ENCODE measurements around the gene ADCY1.

ADCY1 gene

GRCh38 chr7:45696476-45696875 lies 122.3 kb downstream of the ADCY1 start:
- no peak overlapping the region for H3K9ac ChIP-seq (ENCODE audit: insufficient read length)
- no peaks in the 10 kb centered on the region for H3K36me3 ChIP-seq (ENCODE audit: insufficient read depth, low read length)
- no peak for DNase-seq (ENCODE audit: low read depth, low spot score)

GRCh38 chr7:45697576-45698136 lies 123.5 kb downstream of the ADCY1 start:
- no peak overlapping the region for H3K4me3 ChIP-seq
- no peaks in the 10 kb centered on the region for H3K36me3 ChIP-seq (ENCODE audit: insufficient read depth, low read length)
- no peak overlapping the region for H3K9ac ChIP-seq (ENCODE audit: insufficient read length)
- H3K27ac ChIP-seq, result no peak overlapping the region
- no peak for DNase-seq (ENCODE audit: low read depth, low spot score)
- H3K9me3 ChIP-seq (ENCODE audit: low read depth, low read length), result no peaks in the 10 kb centered on the region
- TF ChIP-seq FOXP2 (optimal IDR thresholded peaks at IDR 0.05; ENCODE audit: control extremely low read depth, extremely low read length, insufficient read depth), result no peak

More at GRCh38 chr7:45696476-45696875, 122.3 kb downstream of the ADCY1 start:
- no peaks in the 10 kb centered on the region for H3K9me3 ChIP-seq (ENCODE audit: low read depth, low read length)
- H3K27ac ChIP-seq, result no peak overlapping the region
- H3K4me3 ChIP-seq, result no peak overlapping the region
- TF ChIP-seq EZH2 (IDR thresholded peaks at IDR 0.05) (no peak), FOXP2 (optimal IDR thresholded peaks at IDR 0.05; ENCODE audit: control extremely low read depth, extremely low read length, insufficient read depth) (no peak), POLR2AphosphoS5 (IDR thresholded peaks at IDR 0.05; ENCODE audit: borderline replicate concordance, low read depth, low read length) (no peak)

- no peaks in the 10 kb centered on the region for H3K36me3 ChIP-seq (ENCODE audit: insufficient read depth, low read length)
- H3K4me3 ChIP-seq, result no peak overlapping the region
- no peak for DNase-seq (ENCODE audit: low read depth, low spot score)
- H3K9ac ChIP-seq (ENCODE audit: insufficient read length), result no peak overlapping the region
- no peak for TF ChIP-seq EZH2 (IDR thresholded peaks at IDR 0.05)
- TF ChIP-seq FOXP2 (optimal IDR thresholded peaks at IDR 0.05; ENCODE audit: control extremely low read depth, extremely low read length, insufficient read depth), result no peak
- no peak for TF ChIP-seq POLR2AphosphoS5 (IDR thresholded peaks at IDR 0.05; ENCODE audit: borderline replicate concordance, low read depth, low read length)
- no peak overlapping the region for H3K27ac ChIP-seq
- H3K9me3 ChIP-seq (ENCODE audit: low read depth, low read length), result no peaks in the 10 kb centered on the region
These were observed 124.3 kb downstream of the ADCY1 start for GRCh38 chr7:45698303-45699014.

- no peaks in the 10 kb centered on the region for H3K36me3 ChIP-seq (ENCODE audit: insufficient read depth, low read length)
- H3K9ac ChIP-seq (ENCODE audit: insufficient read length), result no peak overlapping the region
- no peaks in the 10 kb centered on the region for H3K9me3 ChIP-seq (ENCODE audit: low read depth, low read length)
- no peak overlapping the region for H3K27ac ChIP-seq
- DNase-seq (ENCODE audit: low read depth, low spot score), result no peak
- no peak for TF ChIP-seq FOXP2 (optimal IDR thresholded peaks at IDR 0.05; ENCODE audit: control extremely low read depth, extremely low read length, insufficient read depth)
- TF ChIP-seq POLR2AphosphoS5 (IDR thresholded peaks at IDR 0.05; ENCODE audit: borderline replicate concordance, low read depth, low read length), result no peak
- no peak for TF ChIP-seq EZH2 (IDR thresholded peaks at IDR 0.05)
- no peak overlapping the region for H3K4me3 ChIP-seq
These were observed 124.8 kb downstream of the ADCY1 start for GRCh38 chr7:45699015-45699309.

- H3K9ac ChIP-seq (ENCODE audit: insufficient read length), result no peak overlapping the region
These were observed 125.7 kb downstream of the ADCY1 start for GRCh38 chr7:45699726-45700390.

GRCh38 chr7:45700556-45700955 lies 126.4 kb downstream of the ADCY1 start:
- TF ChIP-seq POLR2AphosphoS5 (IDR thresholded peaks at IDR 0.05; ENCODE audit: borderline replicate concordance, low read depth, low read length) (no peak), EZH2 (IDR thresholded peaks at IDR 0.05) (no peak), FOXP2 (optimal IDR thresholded peaks at IDR 0.05; ENCODE audit: control extremely low read depth, extremely low read length, insufficient read depth) (no peak)
- no peak overlapping the region for H3K9ac ChIP-seq (ENCODE audit: insufficient read length)
- no peak overlapping the region for H3K4me3 ChIP-seq
- DNase-seq (ENCODE audit: low read depth, low spot score), result no peak
- no peak overlapping the region for H3K27ac ChIP-seq
- H3K9me3 ChIP-seq (ENCODE audit: low read depth, low read length), result no peaks in the 10 kb centered on the region
- no peaks in the 10 kb centered on the region for H3K36me3 ChIP-seq (ENCODE audit: insufficient read depth, low read length)

More at GRCh38 chr7:45699726-45700390, 125.7 kb downstream of the ADCY1 start:
- no peak for DNase-seq (ENCODE audit: low read depth, low spot score)
- H3K4me3 ChIP-seq, result no peak overlapping the region
- TF ChIP-seq EZH2 (IDR thresholded peaks at IDR 0.05) (no peak), POLR2AphosphoS5 (IDR thresholded peaks at IDR 0.05; ENCODE audit: borderline replicate concordance, low read depth, low read length) (no peak), FOXP2 (optimal IDR thresholded peaks at IDR 0.05; ENCODE audit: control extremely low read depth, extremely low read length, insufficient read depth) (no peak)
- no peaks in the 10 kb centered on the region for H3K36me3 ChIP-seq (ENCODE audit: insufficient read depth, low read length)
- no peaks in the 10 kb centered on the region for H3K9me3 ChIP-seq (ENCODE audit: low read depth, low read length)
- H3K27ac ChIP-seq, result no peak overlapping the region

- no peak overlapping the region for H3K4me3 ChIP-seq
- H3K9me3 ChIP-seq (ENCODE audit: low read depth, low read length), result no peaks in the 10 kb centered on the region
- no peaks in the 10 kb centered on the region for H3K36me3 ChIP-seq (ENCODE audit: insufficient read depth, low read length)
- TF ChIP-seq EZH2 (IDR thresholded peaks at IDR 0.05) (no peak), POLR2AphosphoS5 (IDR thresholded peaks at IDR 0.05; ENCODE audit: borderline replicate concordance, low read depth, low read length) (no peak), FOXP2 (optimal IDR thresholded peaks at IDR 0.05; ENCODE audit: control extremely low read depth, extremely low read length, insufficient read depth) (no peak)
- no peak overlapping the region for H3K9ac ChIP-seq (ENCODE audit: insufficient read length)
- H3K27ac ChIP-seq, result no peak overlapping the region
- no peak for DNase-seq (ENCODE audit: low read depth, low spot score)
These were observed 127.7 kb downstream of the ADCY1 start for GRCh38 chr7:45701701-45702510.

GRCh38 chr7:45702751-45703150 lies 128.6 kb downstream of the ADCY1 start:
- H3K27ac ChIP-seq, result no peak overlapping the region
- no peaks in the 10 kb centered on the region for H3K36me3 ChIP-seq (ENCODE audit: insufficient read depth, low read length)
- H3K9ac ChIP-seq (ENCODE audit: insufficient read length), result no peak overlapping the region
- H3K4me3 ChIP-seq, result no peak overlapping the region
- no peaks in the 10 kb centered on the region for H3K9me3 ChIP-seq (ENCODE audit: low read depth, low read length)
- DNase-seq (ENCODE audit: low read depth, low spot score), result no peak
- TF ChIP-seq EZH2 (IDR thresholded peaks at IDR 0.05) (no peak), FOXP2 (optimal IDR thresholded peaks at IDR 0.05; ENCODE audit: control extremely low read depth, extremely low read length, insufficient read depth) (no peak)
